ENCODE data around the gene PIK3R1.
"Not testable (repeated sequence)": the region's sequence is repeated elsewhere in the genome, so short reads cannot be mapped to it uniquely, and the experiment has no call there.

Gene PIK3R1

GRCh38 chr5:68193481-68194036, 22.0 kb upstream of the PIK3R1 start:
- no peak for DNase-seq

- no peak for DNase-seq
These were observed 21.2 kb upstream of the PIK3R1 start for GRCh38 chr5:68194386-68194785.

- DNase-seq, result no peak
These were observed 20.4 kb upstream of the PIK3R1 start for GRCh38 chr5:68195137-68195536.

- no peak for DNase-seq
These were observed 18.7 kb upstream of the PIK3R1 start for GRCh38 chr5:68196876-68197275.

GRCh38 chr5:68200288-68200687, 15.3 kb upstream of the PIK3R1 start:
- DNase-seq, result no peak

- not testable (repeated sequence) for DNase-seq
These were observed 4.9 kb upstream of the PIK3R1 start for GRCh38 chr5:68210654-68211053.

- DNase-seq, result no peak
These were observed 911 bp upstream of the PIK3R1 start for GRCh38 chr5:68214482-68215207.

GRCh38 chr5:68215898-68216244, 315 bp downstream of the PIK3R1 start:
- DNase-seq, result peak in 1 of 2 experiments; percentile 70

- peak; percentile 34 to 35 for DNase-seq
These were observed 890 bp downstream of the PIK3R1 start for GRCh38 chr5:68216245-68217046.

- DNase-seq, result no peak
These were observed 1.4 kb downstream of the PIK3R1 start for GRCh38 chr5:68217047-68217355.

GRCh38 chr5:68217528-68217927, 2.0 kb downstream of the PIK3R1 start:
- no peak for DNase-seq

- DNase-seq, result no peak
These were observed 3.7 kb downstream of the PIK3R1 start for GRCh38 chr5:68219161-68219816.

- no peak for DNase-seq
These were observed 4.7 kb downstream of the PIK3R1 start for GRCh38 chr5:68220260-68220659.

- DNase-seq, result no peak
These were observed 5.4 kb downstream of the PIK3R1 start for GRCh38 chr5:68220914-68221313.

GRCh38 chr5:68221488-68221887, 5.9 kb downstream of the PIK3R1 start:
- DNase-seq, result no peak

GRCh38 chr5:68222310-68222709, 6.8 kb downstream of the PIK3R1 start:
- DNase-seq, result no peak

GRCh38 chr5:68222824-68223354, 7.3 kb downstream of the PIK3R1 start:
- DNase-seq, result no peak

- DNase-seq, result no peak
These were observed 8.3 kb downstream of the PIK3R1 start for GRCh38 chr5:68223904-68224303.

GRCh38 chr5:68224509-68225187, 9.1 kb downstream of the PIK3R1 start:
- DNase-seq, result no peak

GRCh38 chr5:68225188-68225910, 9.8 kb downstream of the PIK3R1 start:
- DNase-seq, result no peak

GRCh38 chr5:68225911-68226545, 10.5 kb downstream of the PIK3R1 start:
- no peak for DNase-seq

Data from activated CD4-positive, alpha-beta T cell treated with anti-CD3 and anti-CD28 coated beads, Interleukin-2, amount 50 U/mL, for 4 hours (primary cell).